GM12875 (cell line): ENCODE data around the gene GAGE12C.
"Not testable (repeated sequence)": the region's sequence is repeated elsewhere in the genome, so short reads cannot be mapped to it uniquely, and the experiment has no call there.

Experiments
- H3K4me3 ChIP-seq: one replicate; pipeline ENCODE4 v1.5.1; 2011; ENCODE audit warnings: low read depth, low read length, control low read depth

The GAGE12C gene, protein sequence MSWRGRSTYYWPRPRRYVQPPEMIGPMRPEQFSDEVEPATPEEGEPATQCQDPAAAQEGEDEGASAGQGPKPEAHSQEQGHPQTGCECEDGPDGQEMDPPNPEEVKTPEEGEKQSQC

DNA sequence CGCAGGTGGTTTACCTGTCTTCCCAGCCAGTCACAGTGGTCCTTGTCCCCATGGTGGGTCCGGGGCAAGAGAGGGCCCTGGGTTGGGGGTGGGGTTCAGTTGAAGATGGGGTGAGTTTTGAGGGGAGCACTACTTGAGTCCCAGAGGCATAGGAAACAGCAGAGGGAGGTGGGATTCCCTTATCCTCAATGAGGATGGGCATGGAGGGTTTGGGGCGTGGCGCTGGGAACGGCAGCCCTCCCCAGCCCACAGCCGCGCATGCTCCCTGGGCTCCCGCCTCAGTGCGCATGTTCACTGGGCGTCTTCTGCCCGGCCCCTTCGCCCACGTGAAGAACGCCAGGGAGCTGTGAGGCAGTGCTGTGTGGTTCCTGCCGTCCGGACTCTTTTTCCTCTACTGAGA is at the start of gene GAGE12C:
Gene GAGE12C, plus strand, starts transcription at position 301 of the 400 bp plus-strand sequence. CDS start 1,155 bp downstream, outside the sequence.
- not testable (repeated sequence) for H3K4me3 ChIP-seq

DNA sequence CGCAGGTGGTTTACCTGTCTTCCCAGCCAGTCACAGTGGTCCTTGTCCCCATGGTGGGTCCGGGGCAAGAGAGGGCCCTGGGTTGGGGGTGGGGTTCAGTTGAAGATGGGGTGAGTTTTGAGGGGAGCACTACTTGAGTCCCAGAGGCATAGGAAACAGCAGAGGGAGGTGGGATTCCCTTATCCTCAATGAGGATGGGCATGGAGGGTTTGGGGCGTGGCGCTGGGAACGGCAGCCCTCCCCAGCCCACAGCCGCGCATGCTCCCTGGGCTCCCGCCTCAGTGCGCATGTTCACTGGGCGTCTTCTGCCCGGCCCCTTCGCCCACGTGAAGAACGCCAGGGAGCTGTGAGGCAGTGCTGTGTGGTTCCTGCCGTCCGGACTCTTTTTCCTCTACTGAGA is 9.5 kb downstream of the GAGE12C start, which contains the start of gene GAGE12D:
Gene GAGE12D, plus strand, starts transcription at position 301 of the 400 bp plus-strand sequence. CDS start 1,155 bp downstream, outside the sequence.
- H3K4me3 ChIP-seq = not testable (repeated sequence)

DNA sequence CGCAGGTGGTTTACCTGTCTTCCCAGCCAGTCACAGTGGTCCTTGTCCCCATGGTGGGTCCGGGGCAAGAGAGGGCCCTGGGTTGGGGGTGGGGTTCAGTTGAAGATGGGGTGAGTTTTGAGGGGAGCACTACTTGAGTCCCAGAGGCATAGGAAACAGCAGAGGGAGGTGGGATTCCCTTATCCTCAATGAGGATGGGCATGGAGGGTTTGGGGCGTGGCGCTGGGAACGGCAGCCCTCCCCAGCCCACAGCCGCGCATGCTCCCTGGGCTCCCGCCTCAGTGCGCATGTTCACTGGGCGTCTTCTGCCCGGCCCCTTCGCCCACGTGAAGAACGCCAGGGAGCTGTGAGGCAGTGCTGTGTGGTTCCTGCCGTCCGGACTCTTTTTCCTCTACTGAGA is 19.0 kb downstream of the GAGE12C start, which contains the start of gene GAGE12E:
Gene GAGE12E, plus strand, starts transcription at position 301 of the 400 bp plus-strand sequence. CDS start 1,155 bp downstream, outside the sequence.
- not testable (repeated sequence) for H3K4me3 ChIP-seq

DNA sequence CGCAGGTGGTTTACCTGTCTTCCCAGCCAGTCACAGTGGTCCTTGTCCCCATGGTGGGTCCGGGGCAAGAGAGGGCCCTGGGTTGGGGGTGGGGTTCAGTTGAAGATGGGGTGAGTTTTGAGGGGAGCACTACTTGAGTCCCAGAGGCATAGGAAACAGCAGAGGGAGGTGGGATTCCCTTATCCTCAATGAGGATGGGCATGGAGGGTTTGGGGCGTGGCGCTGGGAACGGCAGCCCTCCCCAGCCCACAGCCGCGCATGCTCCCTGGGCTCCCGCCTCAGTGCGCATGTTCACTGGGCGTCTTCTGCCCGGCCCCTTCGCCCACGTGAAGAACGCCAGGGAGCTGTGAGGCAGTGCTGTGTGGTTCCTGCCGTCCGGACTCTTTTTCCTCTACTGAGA is 28.6 kb downstream of the GAGE12C start, which contains the start of gene GAGE12F:
Gene GAGE12F, plus strand, starts transcription at position 301 of the 400 bp plus-strand sequence. CDS start 1,155 bp downstream, outside the sequence.
- not testable (repeated sequence) for H3K4me3 ChIP-seq

DNA sequence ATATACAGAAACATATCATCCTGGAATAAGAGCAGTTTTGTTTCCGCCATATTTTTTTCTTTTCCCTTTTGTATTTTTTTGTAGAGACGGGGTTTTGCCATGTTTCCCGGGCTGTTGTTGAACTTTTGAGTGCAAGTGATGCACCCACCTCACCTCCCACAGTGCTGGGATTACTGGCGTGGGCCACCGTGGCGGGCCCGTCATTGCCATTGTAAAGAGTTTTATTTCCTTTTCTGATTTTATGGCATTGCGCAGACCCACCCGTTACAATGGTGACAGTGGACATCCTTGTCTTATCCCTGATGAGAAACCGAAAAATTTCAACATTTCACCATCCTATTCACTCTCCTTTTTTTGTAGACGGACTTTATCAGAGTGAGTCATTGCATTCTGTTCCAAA is 36.8 kb downstream of the GAGE12C start:
- H3K4me3 ChIP-seq = not testable (repeated sequence)

DNA sequence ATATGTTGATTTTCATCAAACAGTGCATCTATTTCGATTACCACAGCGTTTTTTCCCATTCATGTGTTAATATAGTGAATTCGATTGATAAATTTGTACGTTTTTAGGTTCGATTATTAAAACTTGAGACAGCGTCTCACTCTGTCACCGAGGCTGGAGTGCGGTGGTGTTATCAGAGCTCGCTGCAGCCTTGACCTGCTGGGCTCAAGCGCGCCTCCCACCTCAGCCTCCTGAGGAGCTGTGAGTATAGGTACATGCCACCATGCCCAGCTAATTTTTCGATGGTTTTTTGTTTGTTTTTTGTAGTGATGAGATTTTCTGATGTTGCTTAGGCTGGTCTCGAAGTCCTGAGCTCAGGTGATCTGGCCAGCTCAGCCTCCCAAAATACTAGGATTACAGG is 37.2 kb downstream of the GAGE12C start:
- not testable (repeated sequence) for H3K4me3 ChIP-seq

DNA sequence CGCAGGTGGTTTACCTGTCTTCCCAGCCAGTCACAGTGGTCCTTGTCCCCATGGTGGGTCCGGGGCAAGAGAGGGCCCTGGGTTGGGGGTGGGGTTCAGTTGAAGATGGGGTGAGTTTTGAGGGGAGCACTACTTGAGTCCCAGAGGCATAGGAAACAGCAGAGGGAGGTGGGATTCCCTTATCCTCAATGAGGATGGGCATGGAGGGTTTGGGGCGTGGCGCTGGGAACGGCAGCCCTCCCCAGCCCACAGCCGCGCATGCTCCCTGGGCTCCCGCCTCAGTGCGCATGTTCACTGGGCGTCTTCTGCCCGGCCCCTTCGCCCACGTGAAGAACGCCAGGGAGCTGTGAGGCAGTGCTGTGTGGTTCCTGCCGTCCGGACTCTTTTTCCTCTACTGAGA is 38.1 kb downstream of the GAGE12C start, which contains the start of gene GAGE12G:
Gene GAGE12G, plus strand, starts transcription at position 301 of the 400 bp plus-strand sequence. CDS start 1,155 bp downstream, outside the sequence.
- H3K4me3 ChIP-seq = not testable (repeated sequence)

DNA sequence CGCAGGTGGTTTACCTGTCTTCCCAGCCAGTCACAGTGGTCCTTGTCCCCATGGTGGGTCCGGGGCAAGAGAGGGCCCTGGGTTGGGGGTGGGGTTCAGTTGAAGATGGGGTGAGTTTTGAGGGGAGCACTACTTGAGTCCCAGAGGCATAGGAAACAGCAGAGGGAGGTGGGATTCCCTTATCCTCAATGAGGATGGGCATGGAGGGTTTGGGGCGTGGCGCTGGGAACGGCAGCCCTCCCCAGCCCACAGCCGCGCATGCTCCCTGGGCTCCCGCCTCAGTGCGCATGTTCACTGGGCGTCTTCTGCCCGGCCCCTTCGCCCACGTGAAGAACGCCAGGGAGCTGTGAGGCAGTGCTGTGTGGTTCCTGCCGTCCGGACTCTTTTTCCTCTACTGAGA is 47.7 kb downstream of the GAGE12C start, which contains the start of gene GAGE12H:
Gene GAGE12H, plus strand, starts transcription at position 301 of the 400 bp plus-strand sequence. CDS start 1,155 bp downstream, outside the sequence.
- not testable (repeated sequence) for H3K4me3 ChIP-seq
